Spleen (tissue), 7 donors: ENCODE measurements around the gene FBXW4.

Experiments used
- POLR2A ChIP-seq, 3 donors: fragments of 450-650 bp; IDR thresholded peaks; one replicate each; pipeline ENCODE4 v1.5.1; 2017; ENCODE audit warnings: antibody characterized with exemption in 3 of 3, mild to moderate bottlenecking in 1 of 3
- TF ChIP-seq, protein P1 (sequence below), 11 experiments: fragments of 200-600 bp in 7 of 11; fragments of 450-650 bp in 4 of 11; sonication (generic) in 4 of 11; IDR thresholded peaks in 8 of 11; conservative IDR thresholded peaks in 3 of 11; 1 replicate in 7 of 11; 2 replicates in 4 of 11; pipeline versions ENCODE4 v1.4.0 to v1.8.0; 2016 to 2021; ENCODE audit warnings: antibody characterized with exemption in 11 of 11, inconsistent platforms in 4 of 11, mild to moderate bottlenecking in 1 of 11
- donor health status: DM: no; HTN: no; CAD: no; lungs with moderate emphysema.
- donor health status: DM: no; HTN: no; CAD: no.
- donor health status: DM: no; HTN: no; CAD: no.

DNA sequence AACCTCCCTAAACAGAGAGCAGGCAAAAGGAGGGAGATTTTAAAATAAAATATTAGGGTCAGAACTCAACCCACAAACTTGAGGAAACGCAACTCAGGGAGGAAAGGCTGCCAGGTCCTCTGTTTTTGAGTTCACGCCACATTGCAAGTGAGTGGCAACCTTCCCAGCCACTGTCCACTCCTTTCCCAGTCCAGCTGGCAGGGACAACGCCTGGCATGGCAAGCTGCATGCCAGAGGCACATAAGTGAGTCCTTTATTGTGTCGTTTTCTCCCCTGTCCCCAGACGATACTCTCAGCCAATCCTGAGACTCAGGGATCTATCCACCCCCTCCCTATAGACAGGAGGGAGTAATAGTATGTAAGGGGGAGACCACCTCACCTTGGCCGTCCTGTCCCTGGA is 22.4 kb downstream of the FBXW4 start:
- TF ChIP-seq, protein P1, sequence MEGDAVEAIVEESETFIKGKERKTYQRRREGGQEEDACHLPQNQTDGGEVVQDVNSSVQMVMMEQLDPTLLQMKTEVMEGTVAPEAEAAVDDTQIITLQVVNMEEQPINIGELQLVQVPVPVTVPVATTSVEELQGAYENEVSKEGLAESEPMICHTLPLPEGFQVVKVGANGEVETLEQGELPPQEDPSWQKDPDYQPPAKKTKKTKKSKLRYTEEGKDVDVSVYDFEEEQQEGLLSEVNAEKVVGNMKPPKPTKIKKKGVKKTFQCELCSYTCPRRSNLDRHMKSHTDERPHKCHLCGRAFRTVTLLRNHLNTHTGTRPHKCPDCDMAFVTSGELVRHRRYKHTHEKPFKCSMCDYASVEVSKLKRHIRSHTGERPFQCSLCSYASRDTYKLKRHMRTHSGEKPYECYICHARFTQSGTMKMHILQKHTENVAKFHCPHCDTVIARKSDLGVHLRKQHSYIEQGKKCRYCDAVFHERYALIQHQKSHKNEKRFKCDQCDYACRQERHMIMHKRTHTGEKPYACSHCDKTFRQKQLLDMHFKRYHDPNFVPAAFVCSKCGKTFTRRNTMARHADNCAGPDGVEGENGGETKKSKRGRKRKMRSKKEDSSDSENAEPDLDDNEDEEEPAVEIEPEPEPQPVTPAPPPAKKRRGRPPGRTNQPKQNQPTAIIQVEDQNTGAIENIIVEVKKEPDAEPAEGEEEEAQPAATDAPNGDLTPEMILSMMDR (IDR thresholded peaks at IDR 0.05 in 8 of 11, conservative IDR thresholded peaks at IDR 0.05 in 3 of 11) = no peak
- no peak for TF ChIP-seq POLR2A (IDR thresholded peaks at IDR 0.05)
